Measurements from ENCODE around the gene SLC46A1. TPM values are rescaled to one million over a fixed set of nuclear protein-coding genes. Genes with fewer than 3 reads are reported as not detected.
A peak's percentile ranks its signal among the peaks of the same experiment; 100 is the strongest.

The SLC46A1 gene
- total and polyA plus RNA-seq, 2 of the 13 experiments (the other 11 are each of a cell fraction or from before 2014, with no cell fraction given) = 19.6 to 22.6 TPM

DNA sequence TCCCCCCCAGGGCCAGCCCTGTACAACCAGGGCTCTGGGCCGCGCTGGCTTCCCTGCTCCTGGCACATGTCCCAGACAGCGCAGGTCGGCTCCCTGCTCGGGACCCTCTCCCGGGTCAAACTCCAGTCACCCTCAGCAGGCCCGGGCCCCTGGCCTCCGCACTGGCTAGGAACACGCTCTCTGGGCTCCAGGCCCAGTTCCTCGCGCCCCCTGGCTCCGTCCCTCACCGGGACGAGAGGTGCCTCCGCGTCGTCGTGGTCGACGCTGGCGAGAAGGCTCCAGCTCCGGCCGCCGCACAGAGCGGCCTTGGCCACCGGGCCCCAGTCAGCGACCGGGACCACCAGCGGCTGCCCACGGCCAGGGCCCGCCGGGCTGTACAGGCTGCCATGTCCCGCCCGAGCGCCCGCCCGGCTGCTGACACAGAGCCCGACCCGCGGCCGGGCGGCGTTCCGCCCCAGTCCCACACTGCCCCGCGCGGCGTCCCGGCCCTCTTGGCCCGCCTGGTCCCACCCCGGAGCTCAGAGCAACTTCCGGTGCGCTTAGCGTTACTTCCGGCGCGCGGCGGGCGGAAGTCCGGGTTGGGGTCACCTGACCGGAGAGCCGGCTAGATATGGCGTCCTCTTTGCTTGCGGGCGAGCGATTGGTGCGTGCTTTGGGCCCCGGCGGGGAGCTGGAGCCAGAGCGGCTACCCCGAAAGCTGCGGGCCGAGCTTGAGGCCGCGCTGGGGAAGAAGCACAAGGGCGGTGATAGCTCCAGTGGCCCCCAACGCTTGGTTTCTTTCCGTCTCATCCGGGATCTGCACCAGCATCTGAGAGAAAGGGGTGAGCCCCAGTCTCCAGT is 48.7 kb downstream of the SLC46A1 start, which contains the start of gene POLDIP2 (continued):
- TF ChIP-seq RFXANK (CRISPR knock-in tag; IDR thresholded peaks at IDR 0.05) (no peak), PCBP1 (IDR thresholded peaks at IDR 0.05; ENCODE audit: borderline replicate concordance, low read depth, low read length) (peak; percentile 90), ELF1 (CRISPR knock-in tag; IDR thresholded peaks at IDR 0.05) (peak; percentile 97), RAD51 (IDR thresholded peaks at IDR 0.05; ENCODE audit: borderline replicate concordance) (peak; percentile 56; the same call in 1 of the 2 replicates), RFX5 (IDR thresholded peaks at IDR 0.05; ENCODE audit: low read depth, low read length) (peak; percentile 62), KAT7 (CRISPR knock-in tag; IDR thresholded peaks at IDR 0.05; ENCODE audit: borderline replicate concordance) (peak; percentile 74; the same call in 1 of the 2 replicates), MIXL1 (CRISPR knock-in tag; IDR thresholded peaks at IDR 0.05) (peak; percentile 76), SRF (IDR thresholded peaks at IDR 0.05; ENCODE audit: low read depth, low read length) (peak; percentile 36; the same call in 1 of the 2 replicates), ZNF761 (CRISPR knock-in tag; conservative IDR thresholded peaks at IDR 0.05) (no peak; the same call in 1 of the 2 replicates), ZNF235 (CRISPR knock-in tag; IDR thresholded peaks at IDR 0.05; ENCODE audit: borderline replicate concordance) (0 out of 2 replicates have a peak, but pooled peaks have one; percentile 76), RFX3 (CRISPR knock-in tag; IDR thresholded peaks at IDR 0.05) (0 out of 2 replicates have a peak, but pooled peaks have one; percentile 16), TEAD2 (CRISPR knock-in tag; IDR thresholded peaks at IDR 0.05) (no peak), FOXA3 (CRISPR knock-in tag; IDR thresholded peaks at IDR 0.05) (peak; percentile 53; the same call in 1 of the 2 replicates), TMF1 (CRISPR knock-in tag; IDR thresholded peaks at IDR 0.05; ENCODE audit: low read depth) (peak; percentile 93; the same call in 1 of the 2 replicates), HDAC6 (IDR thresholded peaks at IDR 0.05; ENCODE audit: low read depth, low read length) (no peak), PHF5A (CRISPR knock-in tag; IDR thresholded peaks at IDR 0.05; ENCODE audit: low read depth, unreplicated experiment) (peak; percentile 81), ZMYM4 (CRISPR knock-in tag; IDR thresholded peaks at IDR 0.05) (peak; percentile 74; the same call in 1 of the 2 replicates), ISL2 (CRISPR knock-in tag; IDR thresholded peaks at IDR 0.05) (peak; percentile 66; the same call in 1 of the 2 replicates), JUN (CRISPR knock-in tag; IDR thresholded peaks at IDR 0.05) (0 out of 2 replicates have a peak, but pooled peaks have one; percentile 51)
- TF ChIP-seq, protein P1, sequence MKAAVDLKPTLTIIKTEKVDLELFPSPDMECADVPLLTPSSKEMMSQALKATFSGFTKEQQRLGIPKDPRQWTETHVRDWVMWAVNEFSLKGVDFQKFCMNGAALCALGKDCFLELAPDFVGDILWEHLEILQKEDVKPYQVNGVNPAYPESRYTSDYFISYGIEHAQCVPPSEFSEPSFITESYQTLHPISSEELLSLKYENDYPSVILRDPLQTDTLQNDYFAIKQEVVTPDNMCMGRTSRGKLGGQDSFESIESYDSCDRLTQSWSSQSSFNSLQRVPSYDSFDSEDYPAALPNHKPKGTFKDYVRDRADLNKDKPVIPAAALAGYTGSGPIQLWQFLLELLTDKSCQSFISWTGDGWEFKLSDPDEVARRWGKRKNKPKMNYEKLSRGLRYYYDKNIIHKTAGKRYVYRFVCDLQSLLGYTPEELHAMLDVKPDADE (CRISPR knock-in tag; IDR thresholded peaks at IDR 0.05) = peak; percentile 79; the same call in 1 of the 2 replicates
- TF ChIP-seq, protein P2, sequence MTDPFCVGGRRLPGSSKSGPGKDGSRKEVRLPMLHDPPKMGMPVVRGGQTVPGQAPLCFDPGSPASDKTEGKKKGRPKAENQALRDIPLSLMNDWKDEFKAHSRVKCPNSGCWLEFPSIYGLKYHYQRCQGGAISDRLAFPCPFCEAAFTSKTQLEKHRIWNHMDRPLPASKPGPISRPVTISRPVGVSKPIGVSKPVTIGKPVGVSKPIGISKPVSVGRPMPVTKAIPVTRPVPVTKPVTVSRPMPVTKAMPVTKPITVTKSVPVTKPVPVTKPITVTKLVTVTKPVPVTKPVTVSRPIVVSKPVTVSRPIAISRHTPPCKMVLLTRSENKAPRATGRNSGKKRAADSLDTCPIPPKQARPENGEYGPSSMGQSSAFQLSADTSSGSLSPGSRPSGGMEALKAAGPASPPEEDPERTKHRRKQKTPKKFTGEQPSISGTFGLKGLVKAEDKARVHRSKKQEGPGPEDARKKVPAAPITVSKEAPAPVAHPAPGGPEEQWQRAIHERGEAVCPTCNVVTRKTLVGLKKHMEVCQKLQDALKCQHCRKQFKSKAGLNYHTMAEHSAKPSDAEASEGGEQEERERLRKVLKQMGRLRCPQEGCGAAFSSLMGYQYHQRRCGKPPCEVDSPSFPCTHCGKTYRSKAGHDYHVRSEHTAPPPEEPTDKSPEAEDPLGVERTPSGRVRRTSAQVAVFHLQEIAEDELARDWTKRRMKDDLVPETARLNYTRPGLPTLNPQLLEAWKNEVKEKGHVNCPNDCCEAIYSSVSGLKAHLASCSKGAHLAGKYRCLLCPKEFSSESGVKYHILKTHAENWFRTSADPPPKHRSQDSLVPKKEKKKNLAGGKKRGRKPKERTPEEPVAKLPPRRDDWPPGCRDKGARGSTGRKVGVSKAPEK (CRISPR knock-in tag; IDR thresholded peaks at IDR 0.05; ENCODE audit: borderline replicate concordance) = no peak
- TF ChIP-seq, protein P3, sequence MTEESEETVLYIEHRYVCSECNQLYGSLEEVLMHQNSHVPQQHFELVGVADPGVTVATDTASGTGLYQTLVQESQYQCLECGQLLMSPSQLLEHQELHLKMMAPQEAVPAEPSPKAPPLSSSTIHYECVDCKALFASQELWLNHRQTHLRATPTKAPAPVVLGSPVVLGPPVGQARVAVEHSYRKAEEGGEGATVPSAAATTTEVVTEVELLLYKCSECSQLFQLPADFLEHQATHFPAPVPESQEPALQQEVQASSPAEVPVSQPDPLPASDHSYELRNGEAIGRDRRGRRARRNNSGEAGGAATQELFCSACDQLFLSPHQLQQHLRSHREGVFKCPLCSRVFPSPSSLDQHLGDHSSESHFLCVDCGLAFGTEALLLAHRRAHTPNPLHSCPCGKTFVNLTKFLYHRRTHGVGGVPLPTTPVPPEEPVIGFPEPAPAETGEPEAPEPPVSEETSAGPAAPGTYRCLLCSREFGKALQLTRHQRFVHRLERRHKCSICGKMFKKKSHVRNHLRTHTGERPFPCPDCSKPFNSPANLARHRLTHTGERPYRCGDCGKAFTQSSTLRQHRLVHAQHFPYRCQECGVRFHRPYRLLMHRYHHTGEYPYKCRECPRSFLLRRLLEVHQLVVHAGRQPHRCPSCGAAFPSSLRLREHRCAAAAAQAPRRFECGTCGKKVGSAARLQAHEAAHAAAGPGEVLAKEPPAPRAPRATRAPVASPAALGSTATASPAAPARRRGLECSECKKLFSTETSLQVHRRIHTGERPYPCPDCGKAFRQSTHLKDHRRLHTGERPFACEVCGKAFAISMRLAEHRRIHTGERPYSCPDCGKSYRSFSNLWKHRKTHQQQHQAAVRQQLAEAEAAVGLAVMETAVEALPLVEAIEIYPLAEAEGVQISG (CRISPR knock-in tag; IDR thresholded peaks at IDR 0.05) = peak; percentile 100
- TF ChIP-seq, protein P4, sequence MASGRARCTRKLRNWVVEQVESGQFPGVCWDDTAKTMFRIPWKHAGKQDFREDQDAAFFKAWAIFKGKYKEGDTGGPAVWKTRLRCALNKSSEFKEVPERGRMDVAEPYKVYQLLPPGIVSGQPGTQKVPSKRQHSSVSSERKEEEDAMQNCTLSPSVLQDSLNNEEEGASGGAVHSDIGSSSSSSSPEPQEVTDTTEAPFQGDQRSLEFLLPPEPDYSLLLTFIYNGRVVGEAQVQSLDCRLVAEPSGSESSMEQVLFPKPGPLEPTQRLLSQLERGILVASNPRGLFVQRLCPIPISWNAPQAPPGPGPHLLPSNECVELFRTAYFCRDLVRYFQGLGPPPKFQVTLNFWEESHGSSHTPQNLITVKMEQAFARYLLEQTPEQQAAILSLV (CRISPR knock-in tag; IDR thresholded peaks at IDR 0.05; ENCODE audit: borderline replicate concordance) = 0 out of 2 replicates have a peak, but pooled peaks have one; percentile 87
